Measurements from ENCODE around the gene MARCHF11. TPM values are rescaled to one million over a fixed set of nuclear protein-coding genes. Genes with fewer than 3 reads are reported as not detected.

Gene MARCHF11
- total and polyA plus RNA-seq, 2 of the 8 experiments (the other 6 are each of a cell fraction or from before 2014, with no cell fraction given), result 0.27 to 0.82 TPM

- H2BK120ac ChIP-seq (replicated peaks; ENCODE audit: low read depth, low read length), result no peak overlapping the region
- no peak overlapping the region for H3K9ac ChIP-seq (replicated peaks in 1 of 4; ENCODE audit: extremely low read depth in 1 of 4, low read depth in 3 of 4, low read length in 3 of 4)
- H4K8ac ChIP-seq (ENCODE audit: extremely low read depth, insufficient read depth, low read length), result no peak overlapping the region
- no peak overlapping the region for H3K56ac ChIP-seq (replicated peaks; ENCODE audit: insufficient read length, low read depth, low read length)
- H2BK12ac ChIP-seq (ENCODE audit: low read depth, low read length), result no peak overlapping the region
- no peak for DNase-seq (ENCODE audit: low read depth in 1 of 2, low spot score in 2 of 2)
- no peak overlapping the region for H2BK15ac ChIP-seq (ENCODE audit: low read length)
- H2AK5ac ChIP-seq (ENCODE audit: low read depth, low read length), result no peak overlapping the region
- H2BK5ac ChIP-seq (ENCODE audit: low read depth, low read length), result no peak overlapping the region
- H3K27me3 ChIP-seq (replicated peaks in 1 of 4; ENCODE audit: control insufficient read depth in 3 of 4, extremely low read depth in 1 of 4, insufficient read depth in 3 of 4, low read length in 3 of 4), result no peaks in the 10 kb centered on the region
- no peaks in the 10 kb centered on the region for H3K79me2 ChIP-seq (ENCODE audit: control insufficient read depth in 1 of 2, insufficient read depth in 2 of 2, low read length in 2 of 2)
- H3K4me2 ChIP-seq (ENCODE audit: insufficient read depth in 1 of 2, low read depth in 2 of 2, low read length in 2 of 2), result no peak overlapping the region
- no peaks in the 10 kb centered on the region for H3K4me1 ChIP-seq (replicated peaks in 1 of 4; ENCODE audit: control insufficient read depth in 3 of 4, insufficient read depth in 4 of 4, low read length in 3 of 4)
- no peak overlapping the region for H3K4ac ChIP-seq (replicated peaks; ENCODE audit: insufficient read length, low read depth, low read length)
- WGBS, 2 experiments (ENCODE audit: extremely low coverage in 1 of 2, insufficient coverage in 1 of 2, insufficient read length in 1 of 2, insufficient replicate concordance in 2 of 2, low coverage in 1 of 2, low lambda C conversion rate in 2 of 2, missing lambda C conversion rate in 1 of 2), result 95% methylated on average over 8 of the region's 8 CpGs; no CpG with 5 or more reads in 1 of the 2 experiments
- no peak for FAIRE-seq
- H4K91ac ChIP-seq (replicated peaks; ENCODE audit: insufficient read length, low read length), result no peak overlapping the region
- no peak overlapping the region for H4K5ac ChIP-seq (ENCODE audit: insufficient read length, low read depth, low read length)
- H3K79me1 ChIP-seq (ENCODE audit: low read depth, low read length), result no peaks in the 10 kb centered on the region
- no peak overlapping the region for H3K14ac ChIP-seq (ENCODE audit: insufficient read length)
- H3K4me3 ChIP-seq (ENCODE audit: extremely low read depth in 1 of 4, insufficient read depth in 2 of 4, low read depth in 3 of 4, low read length in 4 of 4), result no peak overlapping the region
- peaks cover 3 to 4% of the 10 kb centered on the region in 2 experiments; a peak in 2 of 4 replicates for H3K9me3 ChIP-seq (ENCODE audit: insufficient read depth in 2 of 2, low read depth in 1 of 2, low read length in 1 of 2)
- H3K23me2 ChIP-seq (ENCODE audit: low read depth, low read length), result no peaks in the 10 kb centered on the region
- no peak overlapping the region for H2BK20ac ChIP-seq (ENCODE audit: low read length)
- H2AFZ ChIP-seq (ENCODE audit: low read length), result no peak overlapping the region
- no peaks in the 10 kb centered on the region for H4K20me1 ChIP-seq (replicated peaks in 1 of 2; ENCODE audit: control insufficient read depth in 1 of 2, insufficient read depth in 2 of 2, low read length in 2 of 2)
- H3K18ac ChIP-seq (ENCODE audit: extremely low read depth, low read length), result no peak overlapping the region
- no peak overlapping the region for H3K23ac ChIP-seq (ENCODE audit: insufficient read length)
- H3K27ac ChIP-seq (ENCODE audit: low read depth, low read length), result no peak overlapping the region
- no peaks in the 10 kb centered on the region for H3K36me3 ChIP-seq (ENCODE audit: control insufficient read depth in 2 of 4, insufficient read depth in 4 of 4, low read length in 3 of 4)
- POLR2A ChIA-PET (ENCODE audit: partially characterized antibody), result no interaction called here
- CTCF ChIA-PET (ENCODE audit: partially characterized antibody), result no interaction called here
- no peak for TF ChIP-seq POLR2AphosphoS5 (IDR thresholded peaks at IDR 0.05; ENCODE audit: low read depth, low read length)
- no peak for TF ChIP-seq GTF2F1 (IDR thresholded peaks at IDR 0.05; ENCODE audit: borderline replicate concordance, low read depth, low read length)
- TF ChIP-seq SIX5 (IDR thresholded peaks at IDR 0.05; ENCODE audit: low read depth, low read length), result no peak
- no peak for TF ChIP-seq CBX8 (IDR thresholded peaks at IDR 0.05; ENCODE audit: borderline replicate concordance, low read depth, low read length)
- no peak for TF ChIP-seq BACH1 (IDR thresholded peaks at IDR 0.05; ENCODE audit: low read length)
- TF ChIP-seq SRF (IDR thresholded peaks at IDR 0.05; ENCODE audit: low read depth, low read length), result no peak
- TF ChIP-seq, protein P1, sequence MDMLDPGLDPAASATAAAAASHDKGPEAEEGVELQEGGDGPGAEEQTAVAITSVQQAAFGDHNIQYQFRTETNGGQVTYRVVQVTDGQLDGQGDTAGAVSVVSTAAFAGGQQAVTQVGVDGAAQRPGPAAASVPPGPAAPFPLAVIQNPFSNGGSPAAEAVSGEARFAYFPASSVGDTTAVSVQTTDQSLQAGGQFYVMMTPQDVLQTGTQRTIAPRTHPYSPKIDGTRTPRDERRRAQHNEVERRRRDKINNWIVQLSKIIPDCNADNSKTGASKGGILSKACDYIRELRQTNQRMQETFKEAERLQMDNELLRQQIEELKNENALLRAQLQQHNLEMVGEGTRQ (IDR thresholded peaks at IDR 0.05; ENCODE audit: low read length), result no peak
- TF ChIP-seq BRCA1 (IDR thresholded peaks at IDR 0.05; ENCODE audit: low read depth, low read length), result no peak
- TF ChIP-seq CHD2 (IDR thresholded peaks at IDR 0.05; ENCODE audit: low read length), result no peak
- TF ChIP-seq, protein P2, sequence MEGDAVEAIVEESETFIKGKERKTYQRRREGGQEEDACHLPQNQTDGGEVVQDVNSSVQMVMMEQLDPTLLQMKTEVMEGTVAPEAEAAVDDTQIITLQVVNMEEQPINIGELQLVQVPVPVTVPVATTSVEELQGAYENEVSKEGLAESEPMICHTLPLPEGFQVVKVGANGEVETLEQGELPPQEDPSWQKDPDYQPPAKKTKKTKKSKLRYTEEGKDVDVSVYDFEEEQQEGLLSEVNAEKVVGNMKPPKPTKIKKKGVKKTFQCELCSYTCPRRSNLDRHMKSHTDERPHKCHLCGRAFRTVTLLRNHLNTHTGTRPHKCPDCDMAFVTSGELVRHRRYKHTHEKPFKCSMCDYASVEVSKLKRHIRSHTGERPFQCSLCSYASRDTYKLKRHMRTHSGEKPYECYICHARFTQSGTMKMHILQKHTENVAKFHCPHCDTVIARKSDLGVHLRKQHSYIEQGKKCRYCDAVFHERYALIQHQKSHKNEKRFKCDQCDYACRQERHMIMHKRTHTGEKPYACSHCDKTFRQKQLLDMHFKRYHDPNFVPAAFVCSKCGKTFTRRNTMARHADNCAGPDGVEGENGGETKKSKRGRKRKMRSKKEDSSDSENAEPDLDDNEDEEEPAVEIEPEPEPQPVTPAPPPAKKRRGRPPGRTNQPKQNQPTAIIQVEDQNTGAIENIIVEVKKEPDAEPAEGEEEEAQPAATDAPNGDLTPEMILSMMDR (IDR thresholded peaks at IDR 0.05; ENCODE audit: control extremely low read depth in 1 of 3, insufficient read depth in 1 of 3, low read depth in 1 of 3, low read length in 3 of 3), result no peak
- no peak for TF ChIP-seq SUZ12 (IDR thresholded peaks at IDR 0.05; ENCODE audit: low read length)
- no peak for TF ChIP-seq SP4 (IDR thresholded peaks at IDR 0.05; ENCODE audit: low read length)
Measured at GRCh38 chr5:16115140-16115539, 64.5 kb downstream of the MARCHF11 start.

Measured in H1 (cell line).